NCI-H2107 treated with DMSO at 0.1 percent for 48 hours (cell line): ENCODE results near the gene LRRC7.
"Not testable (repeated sequence)": the region's sequence is repeated elsewhere in the genome, so short reads cannot be mapped to it uniquely, and the experiment has no call there.

ENCODE experiments used
- DNase-seq: peaks from one replicate; lab custom pipeline; 2025; ENCODE audit not compliant: unreplicated experiment; lab: John Stamatoyannopoulos, UW

Gene LRRC7

DNA sequence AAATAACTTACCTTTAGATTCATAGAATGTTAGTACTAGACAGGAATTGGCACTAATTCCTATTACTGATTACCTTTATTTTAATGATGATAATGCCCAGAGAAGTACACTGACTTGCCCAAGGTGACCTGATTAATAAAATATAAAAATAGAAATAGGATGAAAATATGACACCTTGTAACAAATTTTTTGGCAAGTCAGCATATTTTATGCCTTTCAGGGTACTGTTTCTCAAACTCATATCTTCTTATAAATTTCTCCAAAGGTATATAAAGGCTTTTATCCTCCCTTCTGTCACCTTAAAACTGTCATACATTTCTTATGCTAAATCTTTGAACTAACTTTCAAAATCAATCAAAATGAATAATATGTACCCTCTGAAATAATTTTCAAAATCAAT, 466.2 kb downstream of the LRRC7 start:
- DNase-seq, result no peak

GRCh38 chr1:70034403-70034802, 466.7 kb downstream of the LRRC7 start:
- peak; percentile 91 for DNase-seq

DNA sequence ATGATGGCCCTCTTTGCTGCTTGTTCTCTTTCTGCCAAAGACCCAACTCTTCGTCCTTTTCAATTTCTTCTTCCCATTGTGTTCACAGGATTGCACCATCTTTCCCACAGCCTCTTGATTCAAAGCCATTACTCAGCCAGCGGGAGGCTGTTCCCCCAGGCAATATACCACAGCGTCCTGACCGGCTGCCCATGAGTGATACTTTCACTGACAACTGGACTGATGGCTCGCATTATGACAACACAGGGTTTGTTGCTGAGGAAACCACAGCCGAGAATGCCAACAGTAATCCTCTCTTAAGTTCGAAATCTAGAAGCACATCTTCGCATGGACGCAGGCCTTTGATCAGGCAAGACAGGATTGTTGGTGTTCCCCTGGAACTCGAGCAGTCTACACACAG, 470.3 kb downstream of the LRRC7 start:
- DNase-seq, result no peak

GRCh38 chr1:70039485-70039884, 471.8 kb downstream of the LRRC7 start:
- no peak for DNase-seq

DNA sequence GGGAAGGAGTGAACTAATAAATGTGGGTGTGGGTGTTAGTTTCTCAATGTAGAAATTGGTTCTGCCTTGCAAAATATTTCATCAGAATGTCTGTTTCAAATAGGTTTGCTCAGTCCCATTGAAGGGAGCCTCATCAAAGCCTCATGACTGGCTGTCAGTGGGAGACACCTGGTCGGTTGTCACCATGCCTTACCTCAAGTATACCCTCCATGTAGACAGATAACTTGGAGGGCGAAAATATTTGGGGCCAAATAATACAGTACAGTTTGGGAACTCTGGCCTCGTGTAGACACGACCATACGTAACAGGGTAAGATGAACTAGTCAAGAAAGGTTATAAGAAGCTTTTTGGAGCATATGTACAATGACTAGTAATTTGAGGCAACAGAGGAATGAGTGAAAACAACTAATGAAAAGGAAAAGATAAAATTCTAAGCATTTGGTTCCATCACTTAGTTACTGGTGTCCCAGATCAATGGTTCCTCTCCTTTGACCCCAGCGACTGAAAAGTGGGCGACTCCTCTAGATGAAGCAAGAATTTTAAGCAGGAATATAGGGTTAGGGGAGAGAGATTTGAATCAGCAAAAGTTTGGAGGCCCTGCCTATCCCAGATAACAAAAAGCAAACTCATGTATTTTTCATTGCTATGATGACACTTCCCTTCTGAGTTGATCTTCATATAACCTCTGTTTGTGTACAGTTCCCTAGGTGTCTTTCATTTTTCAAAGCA, 473.8 kb downstream of the LRRC7 start:
- no peak for DNase-seq

GRCh38 chr1:70042090-70042731, 474.5 kb downstream of the LRRC7 start:
- DNase-seq, result no peak

GRCh38 chr1:70043804-70044203, 476.1 kb downstream of the LRRC7 start:
- no peak for DNase-seq

GRCh38 chr1:70044832-70045231, 477.1 kb downstream of the LRRC7 start:
- DNase-seq, result no peak

DNA sequence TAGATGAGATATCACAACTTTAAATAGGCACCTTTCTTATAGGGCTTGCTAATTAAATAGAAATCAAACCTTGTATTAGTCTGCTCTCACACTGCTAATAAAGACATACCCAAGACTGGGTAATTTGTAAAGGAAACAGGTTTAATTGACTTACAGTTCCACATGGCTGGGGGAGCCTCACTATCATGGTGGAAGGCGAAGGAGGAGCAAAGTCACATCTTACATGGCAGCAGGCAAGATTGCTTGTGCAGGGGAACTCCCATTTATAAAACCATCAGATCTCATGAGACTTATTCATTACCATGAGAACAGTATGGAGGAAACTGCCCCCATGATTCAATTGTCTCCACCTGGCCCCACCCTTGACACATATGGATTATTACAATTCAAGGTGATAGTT, 477.9 kb downstream of the LRRC7 start:
- DNase-seq, result not testable (repeated sequence)

DNA sequence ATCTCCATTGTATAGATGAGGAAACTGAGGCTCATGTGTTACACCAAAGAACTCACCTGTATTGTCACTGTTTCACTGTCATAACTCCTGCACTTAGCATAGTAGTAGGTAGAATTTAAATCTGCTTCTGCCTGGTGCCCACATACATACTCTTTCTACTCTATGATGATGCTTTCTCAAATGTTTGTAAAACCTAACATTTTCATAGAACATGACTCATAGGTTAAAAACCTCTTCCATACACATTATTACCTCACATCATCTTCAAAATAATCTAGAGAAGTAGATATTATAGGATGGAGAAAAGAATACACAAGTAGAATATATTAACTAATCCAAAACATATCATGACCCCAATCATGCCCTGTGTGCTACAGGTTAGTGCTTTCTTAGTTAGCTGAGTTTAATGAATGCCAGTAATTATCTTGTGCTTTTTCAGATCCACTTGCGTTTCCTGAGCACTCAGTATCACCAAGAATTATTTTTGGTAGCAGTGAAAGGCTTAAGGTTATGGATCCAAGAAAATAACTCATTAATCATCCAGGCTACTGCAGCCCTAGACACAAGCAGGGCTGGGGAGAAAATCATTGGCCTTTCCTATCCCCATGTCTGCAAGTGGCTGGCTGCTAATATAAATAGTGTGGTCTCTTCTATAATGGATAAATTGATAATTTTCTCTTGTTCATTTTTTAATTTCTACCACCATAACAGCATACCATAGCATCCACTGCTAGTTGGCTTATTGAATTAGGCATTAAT, 480.8 kb downstream of the LRRC7 start:
- no peak for DNase-seq

- no peak for DNase-seq
These were observed 484.2 kb downstream of the LRRC7 start for GRCh38 chr1:70051926-70052325.

- no peak for DNase-seq
These were observed 489.8 kb downstream of the LRRC7 start for GRCh38 chr1:70057500-70057899.

DNA sequence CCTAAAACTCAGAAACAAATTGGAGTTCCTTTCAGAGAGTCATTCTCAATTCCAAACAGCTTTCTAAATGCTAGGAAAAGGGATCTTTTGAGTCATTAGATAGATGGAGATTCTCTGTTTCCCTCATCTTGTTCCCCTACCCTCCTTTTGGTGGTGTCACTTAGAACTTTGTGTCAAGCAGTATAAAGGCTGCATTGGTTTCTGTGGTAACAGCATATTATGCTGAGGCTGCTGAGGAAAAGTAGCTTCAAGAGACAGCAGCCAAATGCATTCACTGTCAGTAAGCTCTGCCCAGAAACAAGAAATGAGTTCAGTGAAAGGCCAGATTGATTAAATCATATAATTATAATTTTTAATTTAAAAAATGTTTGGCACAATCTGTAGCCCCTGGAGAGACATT, 493.5 kb downstream of the LRRC7 start:
- DNase-seq, result no peak

GRCh38 chr1:70063861-70064260, 496.1 kb downstream of the LRRC7 start:
- DNase-seq, result no peak

- no peak for DNase-seq
These were observed 499.0 kb downstream of the LRRC7 start for GRCh38 chr1:70066711-70067110.

DNA sequence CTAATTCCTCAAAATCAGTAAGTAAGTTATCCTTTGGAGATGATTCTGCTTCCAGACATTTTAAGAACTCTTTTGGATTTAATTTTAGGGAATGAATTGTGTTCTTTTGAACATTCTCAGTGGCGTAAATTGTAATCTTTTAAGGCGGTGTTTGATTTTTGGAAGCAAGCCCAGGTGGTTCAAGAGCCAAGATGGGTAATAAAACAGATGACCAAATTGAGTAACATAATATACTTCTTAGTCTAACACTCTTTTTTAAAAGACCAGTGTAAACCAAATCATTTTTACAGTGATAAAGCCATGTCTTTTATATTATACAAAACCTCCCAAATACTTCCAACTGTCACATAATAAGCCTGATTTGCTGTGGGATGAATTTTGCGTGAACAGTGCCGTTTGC, 503.9 kb downstream of the LRRC7 start:
- no peak for DNase-seq

GRCh38 chr1:70072231-70072751, 504.6 kb downstream of the LRRC7 start:
- no peak for DNase-seq

GRCh38 chr1:70075761-70076160, 508.0 kb downstream of the LRRC7 start:
- DNase-seq, result no peak

DNA sequence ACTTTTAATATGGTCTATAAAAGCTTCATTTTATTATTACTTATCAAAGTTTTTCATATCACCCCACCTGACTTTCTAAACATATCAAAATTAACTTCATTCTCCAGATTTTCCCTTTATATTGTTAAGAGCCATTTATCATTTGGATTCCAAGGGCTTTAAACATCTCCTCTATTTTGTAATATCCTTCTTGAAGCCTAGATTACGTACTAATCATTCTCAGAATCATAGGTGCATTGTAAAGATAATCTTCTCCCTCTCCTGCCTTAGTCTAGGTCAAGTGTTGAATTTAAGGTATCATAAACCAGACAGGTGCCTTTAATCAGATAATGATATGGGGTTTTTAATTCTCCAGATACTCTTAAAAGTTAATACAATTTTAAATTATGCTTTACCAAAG, 509.3 kb downstream of the LRRC7 start:
- DNase-seq, result no peak

DNA sequence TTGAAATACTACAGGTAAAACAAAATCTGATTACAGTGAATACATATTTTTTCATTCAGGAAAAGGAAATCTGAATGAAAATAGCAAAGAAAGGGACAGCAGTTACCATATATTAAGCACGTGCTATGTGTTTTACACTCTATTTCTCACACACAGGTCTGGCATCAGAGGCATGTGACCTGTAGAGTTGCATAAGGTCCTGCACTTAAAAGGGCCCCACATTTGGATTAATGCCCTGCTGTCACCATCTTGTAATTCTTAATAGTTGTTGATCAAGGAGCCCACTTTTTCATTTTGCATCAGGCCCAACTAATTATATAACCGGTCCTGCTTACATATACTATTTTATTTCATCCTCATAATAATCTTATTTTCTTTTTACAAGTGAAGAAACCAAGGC, 511.8 kb downstream of the LRRC7 start:
- no peak for DNase-seq

- no peak for DNase-seq
These were observed 515.8 kb downstream of the LRRC7 start for GRCh38 chr1:70083519-70083918.
